ENCODE data around the gene RGS13.

Gene RGS13

GRCh38 chr1:192635939-192636338 lies at the start of gene RGS13:
TSS of gene RGS13 (plus strand) at chr1:192636147. CDS start at chr1:192644335, 8,188 bp downstream.
- DNase-seq: no peak

GRCh38 chr1:192587386-192588266 lies 48.3 kb upstream of the RGS13 start:
- DNase-seq: no peak

- DNase-seq: no peak
Observed at GRCh38 chr1:192588546-192588945, 47.4 kb upstream of the RGS13 start.

GRCh38 chr1:192589813-192590212 lies 46.1 kb upstream of the RGS13 start:
- no peak for DNase-seq

- DNase-seq: no peak
Observed at GRCh38 chr1:192592517-192592916, 43.4 kb upstream of the RGS13 start.

GRCh38 chr1:192592981-192593708 lies 42.8 kb upstream of the RGS13 start:
- DNase-seq: no peak

GRCh38 chr1:192595299-192595698 lies 40.6 kb upstream of the RGS13 start:
- DNase-seq: no peak

- DNase-seq: no peak
Observed at GRCh38 chr1:192598589-192598988, 37.4 kb upstream of the RGS13 start.

- DNase-seq: no peak
Observed at GRCh38 chr1:192600275-192600674, 35.7 kb upstream of the RGS13 start.

GRCh38 chr1:192601143-192601542 lies 34.8 kb upstream of the RGS13 start:
- DNase-seq: no peak

- no peak for DNase-seq
Observed at GRCh38 chr1:192601567-192601966, 34.4 kb upstream of the RGS13 start.

- no peak for DNase-seq
Observed at GRCh38 chr1:192602757-192603156, 33.2 kb upstream of the RGS13 start.

- no peak for DNase-seq
Observed at GRCh38 chr1:192603218-192603787, 32.6 kb upstream of the RGS13 start.

GRCh38 chr1:192604979-192605620 lies 30.8 kb upstream of the RGS13 start:
- DNase-seq: no peak

- DNase-seq: no peak
Observed at GRCh38 chr1:192608671-192609070, 27.3 kb upstream of the RGS13 start.

- DNase-seq: peak; percentile 68
Observed at GRCh38 chr1:192609110-192610079, 26.6 kb upstream of the RGS13 start.

- DNase-seq: no peak
Observed at GRCh38 chr1:192610112-192610889, 25.6 kb upstream of the RGS13 start.

- no peak for DNase-seq
Observed at GRCh38 chr1:192615055-192615454, 20.9 kb upstream of the RGS13 start.

- DNase-seq: no peak
Observed at GRCh38 chr1:192620071-192620635, 15.8 kb upstream of the RGS13 start.

- no peak for DNase-seq
Observed at GRCh38 chr1:192626366-192627179, 9.4 kb upstream of the RGS13 start.
